Gastrocnemius medialis (tissue), 4 donors: ENCODE results near the gene COQ2. TPM values are rescaled to one million over a fixed set of nuclear protein-coding genes. Genes with fewer than 3 reads are reported as not detected.

ENCODE experiments used
- ATAC-seq, 2 donors: fragments of 150-250 bp; one replicate each; pipeline ENCODE4 v1.9.1; 2016
- DNase-seq, 2 donors: peaks; one replicate each; pipeline ENCODE4 v3.0.0-alpha.2; 2019
- H3K27ac ChIP-seq, 4 donors: fragments of 200-600 bp; sonication (generic); 1 replicate in 1 of 4; 2 replicates in 3 of 4; pipeline ENCODE4 v1.5.1; 2016 to 2018; ENCODE audit warnings: mild to moderate bottlenecking in 2 of 4, moderate library complexity in 1 of 4
- H3K27me3 ChIP-seq, 3 donors: fragments of 200-600 bp; sonication (generic) in 2 of 3; 1 replicate in 1 of 3; 2 replicates in 2 of 3; pipeline versions ENCODE4 v1.5.1 to v1.6.0; 2016 to 2019; ENCODE audit warnings: mild to moderate bottlenecking in 1 of 3, moderate library complexity in 1 of 3
- H3K36me3 ChIP-seq, 2 donors: fragments of 200-600 bp; sonication (generic) in 1 of 2; one replicate each; pipeline ENCODE4 v1.5.1; 2017 to 2018
- H3K4me1 ChIP-seq, 2 donors: fragments of 200-600 bp; sonication (generic) in 1 of 2; one replicate each; pipeline ENCODE4 v1.5.1; 2016 to 2017; ENCODE audit warnings: mild to moderate bottlenecking in 2 of 2
- H3K4me3 ChIP-seq, 4 donors: fragments of 200-600 bp; sonication (generic) in 3 of 4; 1 replicate in 1 of 4; 2 replicates in 3 of 4; pipeline ENCODE4 v1.5.1; 2016 to 2019; ENCODE audit warnings: mild to moderate bottlenecking in 2 of 4
- H3K9me3 ChIP-seq, 3 donors: fragments of 200-600 bp; sonication (generic) in 2 of 3; 1 replicate in 1 of 3; 2 replicates in 2 of 3; pipeline ENCODE4 v1.5.1; 2016 to 2019
- CTCF ChIP-seq, 5 experiments: fragments of 450-650 bp in 3 of 5; fragments of 200-600 bp in 2 of 5; sonication (generic) in 2 of 5; IDR thresholded peaks in 4 of 5; conservative IDR thresholded peaks in 1 of 5; 1 replicate in 4 of 5; 2 replicates in 1 of 5; pipeline ENCODE4 v1.5.1; 2016 to 2019; ENCODE audit warnings: antibody characterized with exemption in 5 of 5, mild to moderate bottlenecking in 3 of 5, moderate library complexity in 3 of 5
- POLR2A ChIP-seq, 2 donors: fragments of 450-650 bp; IDR thresholded peaks; one replicate each; pipeline ENCODE4 v1.6.1; 2017; ENCODE audit warnings: antibody characterized with exemption in 2 of 2, mild to moderate bottlenecking in 2 of 2, moderate library complexity in 2 of 2
- in situ Hi-C, 4 donors: fragments of 200-750 bp; cut with MboI; loops; one replicate each; pipeline versions ENCODE4 v1.15.0 to v1.8.0; 2017; ENCODE audit warnings: low sequenced_read_pairs in 4 of 4
- intact Hi-C: fragments of 100-400 bp; cut with DNase I; formaldehyde crosslinking; loops from one replicate; pipeline ENCODE4 v1.15.1; 2023; ENCODE audit warnings: low total_unique reads
- total RNA-seq, 4 donors: library from RNA; depleted of rRNA; stranded (reverse); fragments of >200 nt; gene quantifications; one replicate each; pipeline versions ENCODE4 v1.1.0 to v1.2.3, GENCODE V29; 2016

COQ2 gene
- total RNA-seq, 4 donors from 2014 or later: 9.0 to 15.7 (median 11.5) TPM

GRCh38 chr4:83217721-83218522 lies 66.7 kb downstream of the COQ2 start:
- ATAC-seq (peak in 1 of 2 donors; percentile 30), DNase-seq (no peak)
- TF ChIP-seq POLR2A (IDR thresholded peaks at IDR 0.05) (no peak), CTCF (IDR thresholded peaks at IDR 0.05 in 4 of 5, conservative IDR thresholded peaks at IDR 0.05 in 1 of 5) (no peak)
- H3K9me3 ChIP-seq: no peaks in the 10 kb centered on the region
- in situ Hi-C loops: no loop called here
- no peaks in the 10 kb centered on the region for H3K27me3 ChIP-seq
- no peaks in the 10 kb centered on the region for H3K4me1 ChIP-seq
- intact Hi-C loops: no loop called here
- H3K27ac ChIP-seq: no peak overlapping the region
- no peaks in the 10 kb centered on the region for H3K36me3 ChIP-seq
- no peak overlapping the region for H3K4me3 ChIP-seq

- in situ Hi-C loops (no loop called here), intact Hi-C loops (no loop called here)
- Histone ChIP-seq H3K4me1 (no peaks in the 10 kb centered on the region), H3K9me3 (no peaks in the 10 kb centered on the region), H3K36me3 (no peaks in the 10 kb centered on the region), H3K27ac (no peak overlapping the region), H3K27me3 (no peaks in the 10 kb centered on the region), H3K4me3 (no peak overlapping the region)
- ATAC-seq (no peak), DNase-seq (no peak)
- no peak for TF ChIP-seq CTCF (IDR thresholded peaks at IDR 0.05 in 4 of 5, conservative IDR thresholded peaks at IDR 0.05 in 1 of 5)
Measured at GRCh38 chr4:83216959-83217683, 67.5 kb downstream of the COQ2 start.

GRCh38 chr4:83214079-83214478 lies 70.5 kb downstream of the COQ2 start:
- ATAC-seq: no peak
- no peaks in the 10 kb centered on the region for H3K27me3 ChIP-seq
- no peaks in the 10 kb centered on the region for H3K9me3 ChIP-seq
- H3K4me1 ChIP-seq: no peaks in the 10 kb centered on the region
- no peaks in the 10 kb centered on the region for H3K36me3 ChIP-seq
- TF ChIP-seq POLR2A (IDR thresholded peaks at IDR 0.05): no peak
- TF ChIP-seq CTCF (IDR thresholded peaks at IDR 0.05 in 4 of 5, conservative IDR thresholded peaks at IDR 0.05 in 1 of 5): no peak
- in situ Hi-C loops (no loop called here), intact Hi-C loops (no loop called here)
- no peak for DNase-seq
- H3K27ac ChIP-seq: no peak overlapping the region
- no peak overlapping the region for H3K4me3 ChIP-seq

Other genes starting within 250 kb of the COQ2 start
- gene COPS4, start 249.6 kb downstream of the COQ2 start, total RNA-seq: 100 to 1,000 TPM in 2 of 4 donors, 10 to 100 TPM in 2; 67.9 to 151 (median 91.9) TPM
- gene PLAC8, start 170.1 kb downstream of the COQ2 start, total RNA-seq: 1 to 10 TPM in 1 of 4 donors, under 1 TPM in 2, not detected in 1; 0.23 to 1.1 (median 0.53) TPM
- under 1 TPM; 0.05 to 0.42 (median 0.25) TPM for gene HPSE, start 50.0 kb upstream of the COQ2 start, total RNA-seq
- gene HELQ, start 171.0 kb upstream of the COQ2 start, total RNA-seq: 10 to 100 TPM; 13.1 to 18.4 (median 15.5) TPM
- 10 to 100 TPM; 22.2 to 57.9 (median 33.8) TPM for gene MRPS18C, start 171.3 kb upstream of the COQ2 start, total RNA-seq
- gene ABRAXAS1, start 200.3 kb upstream of the COQ2 start, total RNA-seq: 10 to 100 TPM in 1 of 4 donors, 1 to 10 TPM in 3; 4.8 to 12.4 (median 7.0) TPM